H1 (cell line): ENCODE measurements around the gene ATP6V0A4. TPM values are rescaled to one million over a fixed set of nuclear protein-coding genes. Genes with fewer than 3 reads are reported as not detected.

Experiments used
- ASH2L ChIP-seq: fragments of 200-600, 300-600 bp; sonication (generic); IDR thresholded peaks from one replicate; pipeline ENCODE4 v1.7.1; 2017; ENCODE audit warnings: low read length
- BRCA1 ChIP-seq: IDR thresholded peaks from 2 replicates; pipeline ENCODE4 v1.6.1; 2012; ENCODE audit warnings: low read depth, low read length, improper control_type of control experiment
- CHD2 ChIP-seq: IDR thresholded peaks from 2 replicates; pipeline ENCODE4 v1.6.1; 2012; ENCODE audit warnings: low read length, improper control_type of control experiment
- EGR1 ChIP-seq: IDR thresholded peaks from 2 replicates; pipeline ENCODE4 v1.6.1; 2011; ENCODE audit warnings: low read depth, low read length, borderline replicate concordance
- HDAC2 ChIP-seq, 2 experiments: fragments of 300-600 bp in 1 of 2; sonication (generic) in 1 of 2; IDR thresholded peaks; 2 replicates each; pipeline ENCODE4 v1.6.1; 2011 to 2012; ENCODE audit warnings: low read depth in 2 of 2, low read length in 2 of 2, mild to moderate bottlenecking in 2 of 2, moderate library complexity in 2 of 2, borderline replicate concordance in 1 of 2, inconsistent platforms in 1 of 2
- KDM4A ChIP-seq: IDR thresholded peaks from one replicate; pipeline ENCODE4 v1.7.1; 2012; ENCODE audit warnings: low read depth, mild to moderate bottlenecking, moderate library complexity, low read length, inconsistent platforms; ENCODE audit not compliant: severe bottlenecking
- KDM5A ChIP-seq: fragments of 200-600 bp; IDR thresholded peaks from 2 replicates; pipeline ENCODE4 v1.7.1; 2012; ENCODE audit warnings: mild to moderate bottlenecking, low read length, inconsistent platforms, mixed read lengths
- MAFK ChIP-seq: IDR thresholded peaks from 2 replicates; pipeline ENCODE4 v1.6.1; 2012; ENCODE audit warnings: low read depth, mild to moderate bottlenecking, improper control_type of control experiment, low read length
- RAD21 ChIP-seq, 2 experiments: IDR thresholded peaks in 1 of 2; conservative IDR thresholded peaks in 1 of 2; 2 replicates each; pipeline ENCODE4 v1.6.1; 2011; ENCODE audit warnings: low read depth in 2 of 2, low read length in 2 of 2, improper control_type of control experiment in 1 of 2, inconsistent platforms in 1 of 2, mild to moderate bottlenecking in 1 of 2, moderate library complexity in 1 of 2
- RBBP5 ChIP-seq: IDR thresholded peaks from 2 replicates; pipeline ENCODE4 v1.7.1; 2012; ENCODE audit warnings: low read depth, mild to moderate bottlenecking, inconsistent platforms, low read length, moderate library complexity, borderline replicate concordance
- SRF ChIP-seq: IDR thresholded peaks from 2 replicates; pipeline ENCODE4 v1.6.1; 2011; ENCODE audit warnings: mild to moderate bottlenecking, low read depth, low read length, moderate library complexity
- SUZ12 ChIP-seq: fragments of 200-600 bp; sonication (generic); IDR thresholded peaks from 2 replicates; pipeline ENCODE4 v1.6.1; 2012; ENCODE audit warnings: mild to moderate bottlenecking, inconsistent platforms, low read length, moderate library complexity, mixed read lengths
- YY1 ChIP-seq: IDR thresholded peaks from 2 replicates; pipeline ENCODE4 v1.6.1; 2011; ENCODE audit warnings: low read depth, mild to moderate bottlenecking, low read length
- polyA plus RNA-seq, 7 experiments: library from polyadenylated mRNA; depleted of rRNA in 3 of 7; stranded (reverse) in 5 of 7; unstranded in 2 of 7; fragments of >200 nt in 5 of 7; fragments of 200-250 nt in 2 of 7; gene quantifications; 1 replicate in 5 of 7; 2 replicates in 1 of 7; 4 replicates in 1 of 7; pipeline versions ENCODE4 v1.2.1 to v1.2.3, GENCODE V29; 2011 to 2013; ENCODE audit warnings: missing spikeins in 2 of 7, mixed read lengths in 2 of 7
- total RNA-seq: library from RNA; stranded (reverse); fragmentation: NEBNext Ultra II Directional; extraction: Animal tissue kit (Norgen Biotek cat#: 25700); gene quantifications from 2 replicates; pipeline ENCODE4 v1.2.1, GENCODE V29; 2021
- TF ChIP-seq, protein P1 (sequence below): IDR thresholded peaks from 2 replicates; pipeline ENCODE4 v1.6.1; 2012; ENCODE audit warnings: inconsistent platforms
- TF ChIP-seq, protein P2 (sequence below): IDR thresholded peaks from 2 replicates; pipeline ENCODE4 v1.6.1; 2012; ENCODE audit warnings: low read length, inconsistent platforms
- TF ChIP-seq, protein P3 (sequence below): IDR thresholded peaks from 2 replicates; pipeline ENCODE4 v1.6.1; 2011; ENCODE audit warnings: low read length, improper control_type of control experiment

ATP6V0A4 gene
- total and polyA plus RNA-seq, 2 of the 8 experiments (the other 6 are each of a cell fraction or from before 2014, with no cell fraction given) = 0.47 to 1.6 TPM

DNA sequence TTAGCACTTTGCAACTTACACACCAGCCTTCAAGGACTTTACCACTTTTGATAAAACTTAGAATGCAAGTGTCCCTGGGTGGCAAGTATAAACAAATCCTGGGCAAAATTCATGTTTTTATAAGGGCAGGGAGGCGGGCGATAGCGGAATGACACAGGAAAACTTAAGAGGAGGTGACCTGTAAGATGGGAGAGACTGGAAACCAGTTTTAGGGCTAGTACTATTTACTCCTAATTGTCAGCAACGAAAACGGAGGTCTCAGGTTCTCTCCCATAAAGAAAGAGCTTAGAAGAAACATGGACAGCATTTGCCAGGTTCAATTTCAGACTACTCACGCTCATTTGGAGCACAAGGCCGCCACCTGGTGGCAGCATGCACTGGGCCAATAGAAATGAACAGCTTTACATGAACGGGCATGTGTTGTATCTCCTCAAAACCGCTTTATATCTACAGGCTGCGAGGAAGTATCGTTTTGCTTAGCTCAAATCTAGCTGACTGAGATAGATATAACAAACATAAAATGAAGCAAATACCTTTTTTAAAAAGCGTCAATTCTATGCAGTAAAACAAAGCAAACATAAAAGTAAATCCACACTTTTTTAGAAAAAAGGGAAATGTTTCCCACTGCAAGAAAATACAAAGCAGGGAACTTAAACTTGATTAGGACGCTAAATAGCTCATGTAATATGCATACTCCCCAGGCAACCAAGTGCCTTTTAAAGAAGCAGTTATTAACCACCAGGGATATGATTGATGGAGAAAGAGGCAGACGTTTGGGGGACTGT lies 59.3 kb downstream of the ATP6V0A4 start (continued):
- no peak for TF ChIP-seq MAFK
- no peak for TF ChIP-seq ASH2L
- TF ChIP-seq, protein P1, sequence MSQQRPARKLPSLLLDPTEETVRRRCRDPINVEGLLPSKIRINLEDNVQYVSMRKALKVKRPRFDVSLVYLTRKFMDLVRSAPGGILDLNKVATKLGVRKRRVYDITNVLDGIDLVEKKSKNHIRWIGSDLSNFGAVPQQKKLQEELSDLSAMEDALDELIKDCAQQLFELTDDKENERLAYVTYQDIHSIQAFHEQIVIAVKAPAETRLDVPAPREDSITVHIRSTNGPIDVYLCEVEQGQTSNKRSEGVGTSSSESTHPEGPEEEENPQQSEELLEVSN = 0 out of 2 replicates have a peak, but pooled peaks have one; percentile 34
- no peak for TF ChIP-seq HDAC2 (IDR thresholded peaks at IDR 0.05; ENCODE audit: borderline replicate concordance in 1 of 2, low read depth in 2 of 2, low read length in 2 of 2)
- TF ChIP-seq CHD2 = no peak
- TF ChIP-seq, protein P2, sequence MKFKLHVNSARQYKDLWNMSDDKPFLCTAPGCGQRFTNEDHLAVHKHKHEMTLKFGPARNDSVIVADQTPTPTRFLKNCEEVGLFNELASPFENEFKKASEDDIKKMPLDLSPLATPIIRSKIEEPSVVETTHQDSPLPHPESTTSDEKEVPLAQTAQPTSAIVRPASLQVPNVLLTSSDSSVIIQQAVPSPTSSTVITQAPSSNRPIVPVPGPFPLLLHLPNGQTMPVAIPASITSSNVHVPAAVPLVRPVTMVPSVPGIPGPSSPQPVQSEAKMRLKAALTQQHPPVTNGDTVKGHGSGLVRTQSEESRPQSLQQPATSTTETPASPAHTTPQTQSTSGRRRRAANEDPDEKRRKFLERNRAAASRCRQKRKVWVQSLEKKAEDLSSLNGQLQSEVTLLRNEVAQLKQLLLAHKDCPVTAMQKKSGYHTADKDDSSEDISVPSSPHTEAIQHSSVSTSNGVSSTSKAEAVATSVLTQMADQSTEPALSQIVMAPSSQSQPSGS = no peak
- no peak for TF ChIP-seq EGR1
- no peak for TF ChIP-seq SUZ12
- no peak for TF ChIP-seq BRCA1
- peak; percentile 30; the same call in 1 of the 2 replicates for TF ChIP-seq YY1
- 0 out of 2 replicates have a peak, but pooled peaks have one; percentile 17 for TF ChIP-seq SRF
- no peak for TF ChIP-seq RBBP5
- no peak for TF ChIP-seq KDM5A
- TF ChIP-seq RAD21 (IDR thresholded peaks at IDR 0.05 in 1 of 2, conservative IDR thresholded peaks at IDR 0.05 in 1 of 2; ENCODE audit: low read depth in 2 of 2, low read length in 2 of 2) = peak; percentile 98 to 100
- TF ChIP-seq, protein P3, sequence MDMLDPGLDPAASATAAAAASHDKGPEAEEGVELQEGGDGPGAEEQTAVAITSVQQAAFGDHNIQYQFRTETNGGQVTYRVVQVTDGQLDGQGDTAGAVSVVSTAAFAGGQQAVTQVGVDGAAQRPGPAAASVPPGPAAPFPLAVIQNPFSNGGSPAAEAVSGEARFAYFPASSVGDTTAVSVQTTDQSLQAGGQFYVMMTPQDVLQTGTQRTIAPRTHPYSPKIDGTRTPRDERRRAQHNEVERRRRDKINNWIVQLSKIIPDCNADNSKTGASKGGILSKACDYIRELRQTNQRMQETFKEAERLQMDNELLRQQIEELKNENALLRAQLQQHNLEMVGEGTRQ = no peak
- TF ChIP-seq KDM4A = no peak
